Dedifferentiated amniotic fluid mesenchymal stem cell (primary cell): ENCODE results near the gene KCNQ1OT1.

Source experiments
- DNase-seq: peaks from one replicate; pipeline ENCODE4 v3.0.0-alpha.2; 2016; ENCODE audit errors: extremely low spot score

KCNQ1OT1 gene

GRCh38 chr11:2570841-2571597 lies 128.8 kb downstream of the KCNQ1OT1 start:
- no peak for DNase-seq

GRCh38 chr11:2570211-2570811 lies 129.5 kb downstream of the KCNQ1OT1 start:
- no peak for DNase-seq

GRCh38 chr11:2569731-2570210 lies 130.0 kb downstream of the KCNQ1OT1 start:
- DNase-seq: no peak

GRCh38 chr11:2569321-2569721 lies 130.5 kb downstream of the KCNQ1OT1 start:
- DNase-seq: no peak

- no peak for DNase-seq
Observed at GRCh38 chr11:2567026-2567671, 132.6 kb downstream of the KCNQ1OT1 start.

- DNase-seq: no peak
Observed at GRCh38 chr11:2566223-2567025, 133.4 kb downstream of the KCNQ1OT1 start.

- DNase-seq: no peak
Observed at GRCh38 chr11:2565447-2566222, 134.2 kb downstream of the KCNQ1OT1 start.

- DNase-seq: no peak
Observed at GRCh38 chr11:2564588-2565425, 135.0 kb downstream of the KCNQ1OT1 start.

- no peak for DNase-seq
Observed at GRCh38 chr11:2564008-2564530, 135.7 kb downstream of the KCNQ1OT1 start.

GRCh38 chr11:2563213-2564007 lies 136.4 kb downstream of the KCNQ1OT1 start:
- DNase-seq: no peak

- DNase-seq: no peak
Observed at GRCh38 chr11:2562890-2563212, 136.9 kb downstream of the KCNQ1OT1 start.

- DNase-seq: no peak
Observed at GRCh38 chr11:2561696-2562581, 137.9 kb downstream of the KCNQ1OT1 start.

GRCh38 chr11:2559527-2560311 lies 140.1 kb downstream of the KCNQ1OT1 start:
- no peak for DNase-seq

- no peak for DNase-seq
Observed at GRCh38 chr11:2558861-2559526, 140.8 kb downstream of the KCNQ1OT1 start.

GRCh38 chr11:2558397-2558796 lies 141.4 kb downstream of the KCNQ1OT1 start:
- DNase-seq: no peak
